PC-3 (cell line): ENCODE data around the gene TEX28.

Source experiments
- CTCF ChIP-seq: fragments of 300-600 bp; sonication (generic); conservative IDR thresholded peaks from 2 replicates; pipeline ENCODE4 v1.5.1; 2017; ENCODE audit warnings: antibody characterized with exemption, low read depth, mild to moderate bottlenecking, low read length
- EZH2 ChIP-seq: fragments of 300-600 bp; sonication (generic); IDR thresholded peaks from one replicate; pipeline ENCODE4 v1.6.1; 2017; ENCODE audit warnings: antibody characterized with exemption, mild to moderate bottlenecking, low read length; ENCODE audit not compliant: unreplicated experiment
- EZH2phosphoT487 ChIP-seq: fragments of 300-600 bp; sonication (generic); IDR thresholded peaks from 2 replicates; pipeline ENCODE4 v1.6.1; 2018; ENCODE audit warnings: mild to moderate bottlenecking, antibody characterized with exemption, low read length, borderline replicate concordance

GRCh38 chrX:154298312-154298711, 3.4 kb upstream of the TEX28 start:
- TF ChIP-seq CTCF = no peak
- TF ChIP-seq EZH2phosphoT487 = no peak
- TF ChIP-seq EZH2 = no peak
